HG03558 (cell line): Measurements from ENCODE around the gene TUBGCP3.

Source experiments
- ATAC-seq: cut with Tn5 transposase; IDR thresholded peaks from one replicate; pipeline ENCODE4 v1.9.1; 2021; ENCODE audit warnings: moderate number of reproducible peaks; ENCODE audit not compliant: unreplicated experiment; ENCODE audit errors: extremely low read depth

Gene TUBGCP3

GRCh38 chr13:112532837-112533745, 54.9 kb downstream of the TUBGCP3 start:
- no peak for ATAC-seq

GRCh38 chr13:112531263-112531794, 56.6 kb downstream of the TUBGCP3 start:
- no peak for ATAC-seq

- ATAC-seq = no peak
Observed at GRCh38 chr13:112530861-112531260, 57.1 kb downstream of the TUBGCP3 start.

GRCh38 chr13:112529216-112529615, 58.7 kb downstream of the TUBGCP3 start:
- ATAC-seq = no peak

GRCh38 chr13:112526146-112526853, 61.7 kb downstream of the TUBGCP3 start:
- no peak for ATAC-seq

- no peak for ATAC-seq
Observed at GRCh38 chr13:112525356-112525945, 62.5 kb downstream of the TUBGCP3 start.

GRCh38 chr13:112522578-112522977, 65.4 kb downstream of the TUBGCP3 start:
- no peak for ATAC-seq

- no peak for ATAC-seq
Observed at GRCh38 chr13:112521073-112521685, 66.8 kb downstream of the TUBGCP3 start.

- no peak for ATAC-seq
Observed at GRCh38 chr13:112519517-112520060, 68.4 kb downstream of the TUBGCP3 start.

- ATAC-seq = no peak
Observed at GRCh38 chr13:112516218-112516617, 71.7 kb downstream of the TUBGCP3 start.

GRCh38 chr13:112513761-112514160, 74.2 kb downstream of the TUBGCP3 start:
- ATAC-seq = no peak

- no peak for ATAC-seq
Observed at GRCh38 chr13:112510987-112511685, 76.8 kb downstream of the TUBGCP3 start.

GRCh38 chr13:112510002-112510780, 77.8 kb downstream of the TUBGCP3 start:
- ATAC-seq = no peak

GRCh38 chr13:112509190-112509589, 78.8 kb downstream of the TUBGCP3 start:
- ATAC-seq = no peak

- ATAC-seq = no peak
Observed at GRCh38 chr13:112506046-112506445, 81.9 kb downstream of the TUBGCP3 start.

GRCh38 chr13:112496166-112496565, 91.8 kb downstream of the TUBGCP3 start:
- ATAC-seq = no peak

- ATAC-seq = no peak
Observed at GRCh38 chr13:112495465-112495864, 92.5 kb downstream of the TUBGCP3 start.

- no peak for ATAC-seq
Observed at GRCh38 chr13:112489199-112489598, 98.8 kb downstream of the TUBGCP3 start.
